Activated T-cell treated with anti-CD3 and anti-CD28 coated beads, Interleukin-2, amount 50 U/mL, for 1 hour (primary cell): ENCODE results near the gene ANKRD1.
"Not testable (repeated sequence)": the region's sequence is repeated elsewhere in the genome, so short reads cannot be mapped to it uniquely, and the experiment has no call there.

Source experiments
- DNase-seq: peaks from one replicate; pipeline ENCODE4 v3.0.0-alpha.2; 2020

The ANKRD1 gene

GRCh38 chr10:90920986-90921666 is at the start of gene ANKRD1:
ANKRD1 (minus strand) TSS chr10:90921087; CDS start chr10:90921027, 60 bp downstream.
- DNase-seq, result no peak

GRCh38 chr10:90969947-90970673 is 49.2 kb upstream of the ANKRD1 start:
- no peak for DNase-seq

GRCh38 chr10:90969121-90969534 is 48.2 kb upstream of the ANKRD1 start:
- no peak for DNase-seq

- no peak for DNase-seq
These were observed 47.6 kb upstream of the ANKRD1 start for GRCh38 chr10:90968328-90969081.

- DNase-seq, result no peak
These were observed 47.0 kb upstream of the ANKRD1 start for GRCh38 chr10:90967865-90968264.

- DNase-seq, result no peak
These were observed 45.3 kb upstream of the ANKRD1 start for GRCh38 chr10:90966146-90966545.

- DNase-seq, result no peak
These were observed 44.8 kb upstream of the ANKRD1 start for GRCh38 chr10:90965720-90966119.

- DNase-seq, result no peak
These were observed 44.0 kb upstream of the ANKRD1 start for GRCh38 chr10:90964781-90965465.

GRCh38 chr10:90963331-90963730 is 42.4 kb upstream of the ANKRD1 start:
- no peak for DNase-seq

- no peak for DNase-seq
These were observed 39.5 kb upstream of the ANKRD1 start for GRCh38 chr10:90960355-90960814.

GRCh38 chr10:90959826-90960225 is 38.9 kb upstream of the ANKRD1 start:
- DNase-seq, result no peak

- no peak for DNase-seq
These were observed 37.9 kb upstream of the ANKRD1 start for GRCh38 chr10:90958781-90959180.

GRCh38 chr10:90947030-90947960 is 26.4 kb upstream of the ANKRD1 start:
- DNase-seq, result no peak

GRCh38 chr10:90945491-90946070 is 24.7 kb upstream of the ANKRD1 start:
- DNase-seq, result no peak

- no peak for DNase-seq
These were observed 23.9 kb upstream of the ANKRD1 start for GRCh38 chr10:90944749-90945148.

- DNase-seq, result not testable (repeated sequence)
These were observed 22.1 kb upstream of the ANKRD1 start for GRCh38 chr10:90942980-90943379.

GRCh38 chr10:90939648-90940047 is 18.8 kb upstream of the ANKRD1 start:
- DNase-seq, result no peak

- DNase-seq, result no peak
These were observed 18.2 kb upstream of the ANKRD1 start for GRCh38 chr10:90939116-90939515.

- no peak for DNase-seq
These were observed 16.9 kb upstream of the ANKRD1 start for GRCh38 chr10:90937645-90938258.

GRCh38 chr10:90936276-90936659 is 15.4 kb upstream of the ANKRD1 start:
- DNase-seq, result no peak
